ENCODE measurements around the gene ILDR1.

ILDR1 gene

GRCh38 chr3:121980450-121980796 lies 41.6 kb downstream of the ILDR1 start:
- TF ChIP-seq, protein P1, sequence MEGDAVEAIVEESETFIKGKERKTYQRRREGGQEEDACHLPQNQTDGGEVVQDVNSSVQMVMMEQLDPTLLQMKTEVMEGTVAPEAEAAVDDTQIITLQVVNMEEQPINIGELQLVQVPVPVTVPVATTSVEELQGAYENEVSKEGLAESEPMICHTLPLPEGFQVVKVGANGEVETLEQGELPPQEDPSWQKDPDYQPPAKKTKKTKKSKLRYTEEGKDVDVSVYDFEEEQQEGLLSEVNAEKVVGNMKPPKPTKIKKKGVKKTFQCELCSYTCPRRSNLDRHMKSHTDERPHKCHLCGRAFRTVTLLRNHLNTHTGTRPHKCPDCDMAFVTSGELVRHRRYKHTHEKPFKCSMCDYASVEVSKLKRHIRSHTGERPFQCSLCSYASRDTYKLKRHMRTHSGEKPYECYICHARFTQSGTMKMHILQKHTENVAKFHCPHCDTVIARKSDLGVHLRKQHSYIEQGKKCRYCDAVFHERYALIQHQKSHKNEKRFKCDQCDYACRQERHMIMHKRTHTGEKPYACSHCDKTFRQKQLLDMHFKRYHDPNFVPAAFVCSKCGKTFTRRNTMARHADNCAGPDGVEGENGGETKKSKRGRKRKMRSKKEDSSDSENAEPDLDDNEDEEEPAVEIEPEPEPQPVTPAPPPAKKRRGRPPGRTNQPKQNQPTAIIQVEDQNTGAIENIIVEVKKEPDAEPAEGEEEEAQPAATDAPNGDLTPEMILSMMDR (IDR thresholded peaks at IDR 0.05; ENCODE audit: control extremely low read depth, extremely low read depth, low read depth, missing control alignments) = no peak
- POLR2A ChIA-PET = no interaction called here
- CTCF ChIA-PET = interaction anchor here (1.8 kb wide), 1 partner anchor 16 kb away, joined by 7 read pairs; no protein-coding TSS in a partner anchor
- DNase-seq (ENCODE audit: extremely low spot score) = no peak

DNA sequence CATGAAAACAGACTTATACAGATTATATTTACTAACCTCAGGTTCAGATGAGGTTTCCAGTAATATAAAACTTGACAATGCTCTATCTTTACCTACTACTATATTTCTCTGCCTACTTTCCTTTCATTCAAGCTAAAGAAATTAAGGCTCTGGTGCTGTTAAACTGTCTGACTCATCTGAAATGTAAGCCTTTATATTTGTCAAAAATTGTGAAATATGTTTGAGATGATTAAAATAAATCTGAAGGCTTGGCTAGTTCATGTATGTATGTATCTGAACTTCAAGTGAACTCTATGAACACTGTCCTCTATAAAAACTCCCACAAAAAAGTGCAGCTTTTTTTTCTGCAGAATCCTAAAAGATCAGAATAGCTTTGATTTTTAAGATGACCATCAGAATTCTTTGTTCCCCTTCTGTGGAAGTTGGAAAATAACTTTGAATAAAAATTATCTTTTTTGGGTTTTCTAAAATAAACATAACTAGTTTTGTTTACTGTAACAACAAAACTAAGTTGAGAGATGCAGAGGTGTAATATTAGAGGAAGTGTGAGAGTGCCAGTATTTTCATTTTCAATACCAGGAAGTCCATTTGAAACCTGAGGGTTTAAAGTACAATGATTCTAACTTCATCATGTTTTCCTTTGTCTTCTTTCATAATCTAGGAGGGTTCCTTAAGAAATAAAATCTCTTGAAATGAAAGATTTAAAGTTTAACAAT lies 42.2 kb downstream of the ILDR1 start:
- TF ChIP-seq, protein P1 (IDR thresholded peaks at IDR 0.05; ENCODE audit: control extremely low read depth, extremely low read depth, low read depth, missing control alignments) = no peak
- DNase-seq (ENCODE audit: extremely low spot score) = no peak
- CTCF ChIA-PET = interaction anchor here (1.8 kb wide), 1 partner anchor 16 kb away, joined by 7 read pairs; no protein-coding TSS in a partner anchor
- POLR2A ChIA-PET = no interaction called here

DNA sequence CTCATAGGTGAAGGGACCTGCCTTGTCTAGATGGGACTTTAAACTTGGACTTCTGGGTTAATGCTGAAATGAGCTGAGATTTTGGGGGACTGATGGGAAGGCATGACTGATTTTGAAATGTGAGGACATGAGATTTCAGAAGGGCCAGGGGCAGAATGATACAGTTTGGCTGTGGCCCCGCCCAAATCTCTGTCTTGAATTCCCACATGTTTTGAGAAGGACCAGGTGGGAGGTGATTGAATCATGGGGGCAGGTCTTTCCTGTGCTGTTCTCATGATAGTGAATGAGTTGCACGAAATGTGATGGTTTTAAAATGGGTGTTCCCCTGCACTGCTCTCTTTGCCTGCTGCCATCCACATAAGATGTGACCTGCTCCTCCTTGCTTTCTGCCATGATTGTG lies 42.8 kb downstream of the ILDR1 start:
- CTCF ChIA-PET = interaction anchor here (1.8 kb wide), 1 partner anchor 17 kb away, joined by 7 read pairs; no protein-coding TSS in a partner anchor
- POLR2A ChIA-PET = no interaction called here
- TF ChIP-seq, protein P1 (IDR thresholded peaks at IDR 0.05; ENCODE audit: control extremely low read depth, extremely low read depth, low read depth, missing control alignments) = no peak
- DNase-seq (ENCODE audit: extremely low spot score) = no peak

GRCh38 chr3:121976727-121977126 lies 45.3 kb downstream of the ILDR1 start:
- ChIA-PET POLR2A (no interaction called here), CTCF (interaction anchor here (0.8 to 2.0 kb wide), 2 partner anchors 13 to 125 kb away, joined by 3 to 4 read pairs; no protein-coding TSS in a partner anchor)
- no peak for DNase-seq (ENCODE audit: extremely low spot score)
- TF ChIP-seq, protein P1 (IDR thresholded peaks at IDR 0.05; ENCODE audit: control extremely low read depth, extremely low read depth, low read depth, missing control alignments) = no peak

DNA sequence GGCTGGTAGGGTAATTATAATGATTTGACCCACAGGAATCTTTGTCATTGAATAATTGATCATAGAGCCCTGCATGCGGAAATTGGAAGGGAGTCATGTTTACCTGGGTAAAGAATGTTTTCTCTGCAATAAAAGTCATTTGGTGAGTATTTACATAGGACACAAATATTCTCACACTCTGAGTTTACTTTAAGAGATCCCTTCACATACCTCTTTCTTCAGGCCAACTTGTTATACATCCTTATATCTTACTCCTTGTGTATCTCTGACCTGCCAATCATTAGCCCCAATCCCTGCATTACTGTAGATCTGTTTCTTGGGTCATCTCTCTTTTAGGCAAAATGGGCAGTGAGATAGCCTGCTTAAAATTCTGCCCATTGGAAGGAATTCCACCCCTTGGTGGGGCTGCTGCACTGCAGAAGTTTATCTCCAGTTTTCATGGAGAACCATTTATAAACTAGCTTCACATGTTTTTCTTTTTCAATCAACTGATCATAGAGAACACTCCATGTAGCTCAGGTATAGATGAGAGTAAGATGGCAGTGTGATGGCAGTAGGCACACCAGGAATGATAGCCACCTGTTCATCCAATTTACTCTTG lies 46.2 kb downstream of the ILDR1 start:
- ChIA-PET POLR2A (no interaction called here), CTCF (interaction anchor here (0.8 to 2.0 kb wide), 2 partner anchors 14 to 126 kb away, joined by 3 to 4 read pairs; no protein-coding TSS in a partner anchor)
- DNase-seq (ENCODE audit: extremely low spot score) = no peak
- TF ChIP-seq, protein P1 (IDR thresholded peaks at IDR 0.05; ENCODE audit: control extremely low read depth, extremely low read depth, low read depth, missing control alignments) = no peak

DNA sequence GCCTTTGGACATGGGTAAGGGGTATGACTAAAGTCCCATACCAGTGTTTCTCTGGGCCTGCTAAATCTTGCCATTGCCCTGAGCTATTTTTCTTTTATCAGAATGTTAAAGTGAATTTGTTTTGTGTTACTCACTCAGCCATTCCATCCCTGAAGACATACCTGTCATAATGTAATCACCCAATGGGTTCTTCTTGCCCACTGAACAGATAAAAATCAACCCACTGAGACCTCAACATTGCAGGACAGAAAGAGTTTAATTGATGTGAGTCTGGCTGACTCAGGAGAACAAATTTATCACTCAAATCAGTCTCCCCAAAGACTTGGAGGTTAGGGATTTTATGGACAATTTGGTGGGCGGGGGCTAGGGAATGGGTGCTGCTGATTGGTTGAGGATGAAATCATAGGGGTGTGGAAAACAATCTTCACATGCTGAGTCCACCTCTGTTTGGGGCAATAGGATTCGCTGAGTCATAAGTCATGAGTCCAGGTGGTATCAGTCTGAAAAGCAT lies 47.4 kb downstream of the ILDR1 start:
- ChIA-PET POLR2A (no interaction called here), CTCF (interaction anchor here (1.1 kb wide), 1 partner anchor 10 kb away, joined by 4 read pairs; no protein-coding TSS in a partner anchor)
- TF ChIP-seq, protein P1 (IDR thresholded peaks at IDR 0.05; ENCODE audit: control extremely low read depth, extremely low read depth, low read depth, missing control alignments) = no peak
- no peak for DNase-seq (ENCODE audit: extremely low spot score)

Data from GM10248 (cell line).